GM18861 (cell line): ENCODE data around the gene ZXDC.

Experiments
- ATAC-seq: cut with Tn5 transposase; IDR thresholded peaks from one replicate; pipeline ENCODE4 v1.9.1; 2021; ENCODE audit not compliant: unreplicated experiment

The ZXDC gene

GRCh38 chr3:126399351-126399735 lies 76.3 kb downstream of the ZXDC start:
- ATAC-seq: peak; percentile 60

DNA sequence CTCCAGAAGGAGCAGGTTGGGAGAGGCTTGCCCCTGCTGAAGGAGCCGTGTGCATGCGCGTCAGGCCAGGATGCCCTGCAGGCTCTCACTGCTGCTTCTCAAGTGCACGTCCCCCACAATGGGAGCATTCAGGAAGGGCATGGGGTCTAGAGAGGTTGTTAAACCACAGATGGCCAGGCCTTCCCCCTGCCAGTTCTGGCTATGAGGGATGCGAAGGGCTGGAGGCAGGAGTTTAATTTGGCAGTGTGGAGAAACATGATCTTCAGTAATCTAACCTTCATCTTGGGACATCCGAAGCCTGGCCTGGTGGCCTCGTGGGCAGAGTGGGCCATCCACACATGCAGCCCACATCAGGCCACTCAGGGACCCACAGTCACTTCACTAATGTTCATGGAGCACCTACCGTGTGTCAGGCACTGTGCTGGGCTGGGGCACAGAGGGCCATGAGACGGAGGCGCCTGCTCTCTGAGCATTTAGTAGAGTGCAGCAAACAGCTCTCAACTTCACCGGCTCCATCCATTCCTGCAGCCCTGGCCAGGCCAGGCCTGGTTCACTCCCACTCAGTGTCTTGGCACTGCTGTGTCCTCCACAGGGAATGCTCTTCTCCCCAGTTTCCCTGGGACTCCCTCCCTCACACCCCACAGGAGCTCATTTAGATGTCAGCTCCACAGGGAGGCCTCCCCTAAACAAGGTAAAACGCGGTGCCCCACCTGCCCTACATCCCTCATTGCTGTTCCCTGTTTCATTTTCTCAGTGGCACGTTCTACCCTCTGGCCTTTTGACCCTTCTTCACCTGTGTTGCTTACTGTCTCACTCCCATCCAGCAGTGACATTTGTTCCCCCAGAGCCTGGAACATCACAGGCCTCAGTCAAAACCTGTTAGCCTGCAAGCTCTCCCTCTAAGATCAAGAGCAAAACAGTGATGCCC lies 77.0 kb downstream of the ZXDC start:
- no peak for ATAC-seq

- no peak for ATAC-seq
Observed at GRCh38 chr3:126397610-126398422, 77.9 kb downstream of the ZXDC start.

- no peak for ATAC-seq
Observed at GRCh38 chr3:126396536-126396935, 79.2 kb downstream of the ZXDC start.

DNA sequence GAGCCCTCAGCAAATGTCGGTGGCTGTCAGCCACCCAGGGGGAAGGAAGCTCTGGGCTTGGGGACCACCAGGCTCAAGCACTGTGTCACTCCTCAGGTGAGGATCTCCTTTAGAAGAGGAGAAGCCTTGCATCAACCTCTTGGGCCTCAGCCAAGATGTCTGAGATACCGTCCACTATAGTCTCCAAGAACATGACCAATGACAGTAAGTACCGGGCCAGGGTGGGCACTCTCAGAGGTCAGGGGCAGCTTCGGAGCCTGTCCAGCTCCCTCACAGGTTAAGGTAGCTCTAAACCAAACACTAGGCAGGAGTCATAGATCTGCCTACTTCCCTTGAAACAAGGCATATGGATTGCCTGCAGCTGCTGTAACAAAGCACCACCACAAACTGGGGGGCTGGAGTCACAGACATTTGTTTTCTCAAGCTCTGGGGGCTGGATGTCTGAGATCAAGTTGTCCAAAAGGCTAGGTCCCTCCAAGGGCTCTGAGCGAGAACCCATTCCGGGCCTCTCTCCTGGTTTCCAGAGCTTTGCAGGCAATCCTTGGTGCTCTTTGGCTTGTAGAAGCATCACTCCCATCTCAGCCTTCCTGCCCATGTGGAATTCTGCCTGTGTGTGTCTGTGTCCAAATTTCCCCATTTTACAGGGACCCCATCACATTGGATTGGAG lies 79.7 kb downstream of the ZXDC start:
- no peak for ATAC-seq

- no peak for ATAC-seq
Observed at GRCh38 chr3:126394977-126395321, 80.7 kb downstream of the ZXDC start.

- no peak for ATAC-seq
Observed at GRCh38 chr3:126394179-126394976, 81.3 kb downstream of the ZXDC start, which contains the start of gene CFAP100. Gene CFAP100 (plus strand): TSS chr3:126394909. CDS start chr3:126396001, 1,092 bp downstream.

GRCh38 chr3:126393563-126393962 lies 82.1 kb downstream of the ZXDC start:
- no peak for ATAC-seq

- ATAC-seq: no peak
Observed at GRCh38 chr3:126392246-126392645, 83.4 kb downstream of the ZXDC start.

GRCh38 chr3:126391631-126392030 lies 84.1 kb downstream of the ZXDC start:
- ATAC-seq: no peak

GRCh38 chr3:126390751-126391150 lies 84.9 kb downstream of the ZXDC start:
- ATAC-seq: no peak

- no peak for ATAC-seq
Observed at GRCh38 chr3:126390201-126390600, 85.5 kb downstream of the ZXDC start.

DNA sequence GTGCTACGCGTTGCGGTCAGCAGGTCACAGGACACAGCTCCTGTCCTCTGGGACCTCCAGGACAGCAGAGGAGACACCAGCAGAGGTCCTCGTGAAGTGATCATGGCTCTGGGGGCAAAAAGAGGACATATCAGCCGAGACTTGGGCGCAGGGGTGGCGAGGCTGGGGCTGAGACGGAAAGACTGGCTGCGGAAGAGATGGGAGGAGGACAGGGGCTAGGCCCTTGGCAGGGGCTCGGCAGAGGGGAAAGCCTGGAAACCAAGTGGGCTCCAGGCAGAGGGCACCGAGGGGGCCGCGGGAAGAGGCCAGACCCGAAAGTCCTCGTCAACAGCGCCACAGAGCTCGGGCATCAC lies 85.9 kb downstream of the ZXDC start:
- no peak for ATAC-seq

DNA sequence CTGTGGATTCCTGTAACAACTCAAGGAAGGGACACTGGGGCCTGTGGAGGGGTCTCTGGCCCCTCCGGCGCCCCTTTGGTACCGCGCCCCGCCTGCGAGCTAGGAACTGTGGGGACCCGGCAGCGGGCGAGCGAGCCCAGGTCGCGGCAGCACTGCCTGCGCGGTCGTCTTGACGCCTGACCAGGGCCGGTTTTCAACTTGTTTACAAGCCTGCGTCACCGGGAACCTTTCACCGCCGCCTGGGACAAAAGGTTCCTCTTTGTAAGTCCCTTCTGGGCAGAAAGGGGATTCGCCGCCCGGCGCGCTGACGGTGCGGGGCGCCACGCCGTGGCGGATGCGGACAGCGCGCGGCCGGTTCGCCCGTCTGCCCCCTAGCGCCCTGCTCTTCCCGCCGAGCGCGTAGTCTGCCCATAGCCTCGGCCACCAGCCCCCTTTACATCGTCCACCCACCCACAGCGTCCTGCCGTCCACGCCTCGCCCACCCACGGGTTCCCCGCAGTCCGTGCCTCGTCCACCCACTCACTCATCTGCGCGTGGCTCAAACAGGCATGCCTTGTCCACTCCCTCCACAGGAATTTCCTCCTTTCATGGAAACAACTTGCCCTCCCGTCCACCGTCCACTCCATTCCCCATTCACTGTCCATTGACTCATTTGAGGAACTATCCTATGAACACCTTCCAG lies 86.4 kb downstream of the ZXDC start:
- peak; percentile 79 for ATAC-seq
